LNCaP clone FGC (cell line): ENCODE results near the gene FRS2.

Experiments used
- DNase-seq: peaks from one replicate; pipeline ENCODE4 v3.0.0-alpha.2; 2011; ENCODE audit warnings: low read depth
- H3K4me3 ChIP-seq: 2 replicates; pipeline ENCODE4 v1.5.1; 2011; ENCODE audit warnings: mild to moderate bottlenecking, low read depth, low read length, control low read depth
- TF ChIP-seq, protein P1 (sequence below): IDR thresholded peaks from 2 replicates; pipeline ENCODE4 v1.5.1; 2012; ENCODE audit warnings: mild to moderate bottlenecking; ENCODE audit not compliant: control insufficient read depth, insufficient read depth; ENCODE audit errors: extremely low read depth

FRS2 gene

GRCh38 chr12:69480698-69481097, 10.5 kb downstream of the FRS2 start:
- no peak for DNase-seq
- no peak overlapping the region for H3K4me3 ChIP-seq
- TF ChIP-seq, protein P1, sequence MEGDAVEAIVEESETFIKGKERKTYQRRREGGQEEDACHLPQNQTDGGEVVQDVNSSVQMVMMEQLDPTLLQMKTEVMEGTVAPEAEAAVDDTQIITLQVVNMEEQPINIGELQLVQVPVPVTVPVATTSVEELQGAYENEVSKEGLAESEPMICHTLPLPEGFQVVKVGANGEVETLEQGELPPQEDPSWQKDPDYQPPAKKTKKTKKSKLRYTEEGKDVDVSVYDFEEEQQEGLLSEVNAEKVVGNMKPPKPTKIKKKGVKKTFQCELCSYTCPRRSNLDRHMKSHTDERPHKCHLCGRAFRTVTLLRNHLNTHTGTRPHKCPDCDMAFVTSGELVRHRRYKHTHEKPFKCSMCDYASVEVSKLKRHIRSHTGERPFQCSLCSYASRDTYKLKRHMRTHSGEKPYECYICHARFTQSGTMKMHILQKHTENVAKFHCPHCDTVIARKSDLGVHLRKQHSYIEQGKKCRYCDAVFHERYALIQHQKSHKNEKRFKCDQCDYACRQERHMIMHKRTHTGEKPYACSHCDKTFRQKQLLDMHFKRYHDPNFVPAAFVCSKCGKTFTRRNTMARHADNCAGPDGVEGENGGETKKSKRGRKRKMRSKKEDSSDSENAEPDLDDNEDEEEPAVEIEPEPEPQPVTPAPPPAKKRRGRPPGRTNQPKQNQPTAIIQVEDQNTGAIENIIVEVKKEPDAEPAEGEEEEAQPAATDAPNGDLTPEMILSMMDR = no peak

DNA sequence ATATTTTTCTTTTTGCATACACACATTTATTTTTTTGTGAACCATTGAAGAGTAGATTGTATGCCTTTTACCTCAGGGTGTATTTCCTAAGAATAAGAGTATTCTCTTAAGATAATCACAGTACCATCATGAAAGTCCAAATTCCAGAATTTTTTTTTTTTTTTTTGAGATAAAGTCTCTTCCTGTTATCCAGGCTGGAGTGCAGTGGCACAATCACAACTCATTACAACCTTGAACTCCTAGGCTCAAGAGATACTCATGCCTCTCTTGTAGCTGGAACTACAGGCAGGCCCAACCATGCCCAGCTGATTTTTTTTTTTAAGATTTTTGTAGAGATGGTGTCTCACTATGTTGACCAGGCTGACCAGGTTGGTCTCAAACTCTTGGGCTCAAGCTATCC, 10.9 kb downstream of the FRS2 start:
- TF ChIP-seq, protein P1 = no peak
- no peak for DNase-seq
- H3K4me3 ChIP-seq = no peak overlapping the region

GRCh38 chr12:69483700-69484099, 13.5 kb downstream of the FRS2 start:
- no peak for DNase-seq
- TF ChIP-seq, protein P1 = no peak
- no peak overlapping the region for H3K4me3 ChIP-seq

- no peak for DNase-seq
- TF ChIP-seq, protein P1 = no peak
- no peak overlapping the region for H3K4me3 ChIP-seq
These were observed 14.2 kb downstream of the FRS2 start for GRCh38 chr12:69484428-69484827.

GRCh38 chr12:69490920-69491643, 20.9 kb downstream of the FRS2 start:
- DNase-seq = no peak
- no peak overlapping the region for H3K4me3 ChIP-seq
- TF ChIP-seq, protein P1 = no peak

DNA sequence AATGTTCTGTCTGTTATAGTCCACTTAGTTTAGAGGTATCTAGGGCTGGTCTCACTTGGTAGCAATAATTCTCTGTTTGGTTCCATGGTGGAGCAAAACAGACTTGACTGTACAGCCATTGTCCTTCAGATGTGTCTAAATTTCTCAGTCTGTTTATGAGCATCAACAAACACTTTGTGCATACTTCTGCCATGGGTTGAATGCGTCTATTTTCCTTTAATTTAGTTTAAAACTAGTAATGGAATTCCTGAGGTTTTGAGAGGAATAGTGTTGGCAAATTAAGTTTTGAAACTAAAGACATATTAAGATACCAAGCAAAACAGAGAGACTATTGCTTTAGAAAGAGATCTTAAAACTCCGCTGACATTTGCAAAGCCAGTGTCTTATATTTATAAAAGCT, 22.6 kb downstream of the FRS2 start:
- TF ChIP-seq, protein P1 = no peak
- no peak overlapping the region for H3K4me3 ChIP-seq
- no peak for DNase-seq

- H3K4me3 ChIP-seq = no peak overlapping the region
- TF ChIP-seq, protein P1 = no peak
- DNase-seq = no peak
These were observed 24.9 kb downstream of the FRS2 start for GRCh38 chr12:69495071-69495470.
